A549 treated with CpdA at 1 μM for 4 hours (cell line): ENCODE results near the gene CENPVL2. TPM values are rescaled to one million over a fixed set of nuclear protein-coding genes. Genes with fewer than 3 reads are reported as not detected.

Experiments
- total RNA-seq: library from RNA; stranded (reverse); fragments of 200-300 nt; extraction: Qiagen RNA extraction; gene quantifications from 5 replicates; pipeline ENCODE4 v1.2.3, GENCODE V29; 2022; ENCODE audit warnings: low read depth

CENPVL2 gene
- total RNA-seq: not detected in 5 replicates

GRCh38 chrX:51682720-51683062 lies at the start of gene CENPVL2:
Gene CENPVL2, minus strand, starts transcription at chrX:51682831. Its CDS starts 0 bp downstream, at chrX:51682831.

GRCh38 chrX:51710277-51711164 lies 27.9 kb upstream of the CENPVL2 start, which contains the start of gene CENPVL1:
Gene CENPVL1, plus strand, starts transcription at chrX:51710512. Its CDS starts 0 bp downstream, at chrX:51710512.

Other genes with a start within 250 kb of the CENPVL2 start
- gene NUDT11, start 186.2 kb downstream of the CENPVL2 start, total RNA-seq: 3.1 to 3.6 TPM (median 3.4 TPM) in 5 replicates
- 0.13 to 0.47 TPM (median 0.17 TPM) in 5 replicates for gene CENPVL3, start 63.9 kb downstream of the CENPVL2 start, total RNA-seq
- not detected in 5 replicates for gene CENPVL1, start 27.7 kb upstream of the CENPVL2 start, total RNA-seq
- 7.6 to 10.3 TPM (median 8.5 TPM) in 5 replicates for gene GSPT2, start 60.6 kb upstream of the CENPVL2 start, total RNA-seq
- 64.7 to 90.0 TPM (median 81.9 TPM) in 5 replicates for gene MAGED1, start 210.8 kb upstream of the CENPVL2 start, total RNA-seq